Dermis lymphatic vessel endothelial cell (primary cell): Measurements from ENCODE around the gene VMA21. TPM values are rescaled to one million over a fixed set of nuclear protein-coding genes. Genes with fewer than 3 reads are reported as not detected.

ENCODE experiments used
- total RNA-seq: library from RNA; depleted of rRNA; stranded (reverse); fragments of >200 nt; gene quantifications from 2 replicates; pipeline ENCODE4 v1.2.1, GENCODE V29; 2014

Gene VMA21
- 52.2 and 62.2 TPM in 2 replicates for total RNA-seq

GRCh38 chrX:151396825-151397740 is at the start of gene VMA21:
TSS of gene VMA21 (plus strand) at chrX:151397206. CDS start at chrX:151397309, 103 bp downstream.

Other genes with a start within 250 kb of the VMA21 start
- gene GPR50, start 220.6 kb upstream of the VMA21 start, total RNA-seq, result not detected in 2 replicates
- gene PASD1, start 166.5 kb downstream of the VMA21 start, total RNA-seq, result not detected in 2 replicates